ENCODE results near the gene BCAS3.

Gene BCAS3

GRCh38 chr17:61299517-61300513, 622.2 kb downstream of the BCAS3 start:
- Histone ChIP-seq H3K79me2 (ENCODE audit: low read length) (no peaks in the 10 kb centered on the region), H3K4me2 (ENCODE audit: low read length) (no peak overlapping the region), H3K9ac (ENCODE audit: low read length) (no peak overlapping the region), H3K9me3 (ENCODE audit: insufficient read depth, low read length) (no peaks in the 10 kb centered on the region), H3K36me3 (replicated peaks; ENCODE audit: low read depth, low read length) (no peaks in the 10 kb centered on the region), H3K27me3 (ENCODE audit: low read depth, low read length) (0 out of 2 replicates have a peak, but pooled peaks cover 18% of the 10 kb centered on the region), H3K4me1 (ENCODE audit: low read length) (no peaks in the 10 kb centered on the region), H2AFZ (ENCODE audit: low read depth, low read length) (no peak overlapping the region), H4K20me1 (ENCODE audit: insufficient read depth, low read length) (no peaks in the 10 kb centered on the region), H3K4me3 (ENCODE audit: low read length) (no peak overlapping the region), H3K27ac (ENCODE audit: low read length) (no peak overlapping the region)
- TF ChIP-seq EZH2phosphoT487 (IDR thresholded peaks at IDR 0.05; ENCODE audit: low read depth) (no peak), CTCF (IDR thresholded peaks at IDR 0.05; ENCODE audit: low read depth, low read length) (no peak)

DNA sequence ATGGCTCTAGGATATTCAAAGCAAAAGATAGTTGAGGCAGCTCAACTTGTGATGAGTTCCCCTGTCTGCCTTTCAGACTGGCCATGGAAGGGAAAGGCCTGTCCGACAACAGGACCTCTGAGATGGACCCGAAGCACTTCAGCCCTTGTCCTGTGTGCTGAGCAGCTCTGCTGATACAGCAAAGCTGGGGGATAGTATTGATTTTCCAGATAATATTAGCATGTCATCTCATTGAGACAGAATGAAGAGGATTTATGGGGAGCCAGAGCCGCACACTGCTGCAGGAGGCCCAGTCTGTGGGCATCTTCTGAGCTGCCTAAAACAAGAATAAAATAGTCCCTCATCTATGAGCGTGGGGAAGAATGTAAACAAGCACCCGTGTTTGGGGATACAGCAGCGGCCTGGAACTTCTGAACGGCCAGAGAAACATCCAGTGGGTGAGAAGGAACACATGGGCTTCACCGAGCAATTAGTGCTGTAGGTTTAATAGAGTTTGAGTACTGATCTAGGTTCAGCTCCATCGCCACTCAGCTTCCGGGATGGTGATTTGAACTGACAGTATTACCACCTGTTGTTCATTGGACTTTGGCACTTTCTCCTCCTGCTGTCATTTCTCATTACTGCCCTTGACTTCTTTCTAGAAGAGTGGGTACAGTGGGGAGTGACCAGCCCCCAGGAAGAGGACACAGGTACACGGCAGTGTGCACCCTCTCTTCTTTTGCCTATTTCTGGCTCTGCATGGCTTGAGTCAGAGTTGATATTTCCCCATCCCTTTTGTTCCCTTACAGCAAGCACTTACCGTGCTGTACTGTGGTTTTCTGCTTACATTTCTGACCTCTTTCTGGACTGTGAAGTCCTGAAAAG, 625.5 kb downstream of the BCAS3 start:
- Histone ChIP-seq H3K36me3 (replicated peaks; ENCODE audit: low read depth, low read length) (no peaks in the 10 kb centered on the region), H3K9ac (ENCODE audit: low read length) (no peak overlapping the region), H3K27ac (ENCODE audit: low read length) (no peak overlapping the region), H3K27me3 (ENCODE audit: low read depth, low read length) (0 out of 2 replicates have a peak, but pooled peaks cover 5% of the 10 kb centered on the region), H3K4me1 (ENCODE audit: low read length) (no peaks in the 10 kb centered on the region), H3K9me3 (ENCODE audit: insufficient read depth, low read length) (no peaks in the 10 kb centered on the region), H3K4me2 (ENCODE audit: low read length) (no peak overlapping the region), H2AFZ (ENCODE audit: low read depth, low read length) (no peak overlapping the region), H4K20me1 (ENCODE audit: insufficient read depth, low read length) (no peaks in the 10 kb centered on the region), H3K79me2 (ENCODE audit: low read length) (no peaks in the 10 kb centered on the region), H3K4me3 (ENCODE audit: low read length) (no peak overlapping the region)
- TF ChIP-seq EZH2phosphoT487 (IDR thresholded peaks at IDR 0.05; ENCODE audit: low read depth) (no peak), CTCF (IDR thresholded peaks at IDR 0.05; ENCODE audit: low read depth, low read length) (no peak)

DNA sequence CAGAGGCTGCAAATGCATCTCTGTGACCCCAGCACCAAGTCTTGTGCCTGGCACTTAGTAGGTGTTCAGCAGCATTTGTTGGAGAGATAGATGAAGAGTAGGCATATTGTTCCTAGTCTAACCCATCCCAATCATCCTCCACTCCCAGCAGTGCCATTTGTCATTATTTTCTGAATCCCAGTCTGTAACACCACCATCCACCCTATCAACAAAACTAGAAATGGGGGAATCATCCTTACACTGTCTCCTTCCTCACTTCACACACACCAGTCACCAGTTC, 626.1 kb downstream of the BCAS3 start:
- Histone ChIP-seq H3K9me3 (ENCODE audit: insufficient read depth, low read length) (no peaks in the 10 kb centered on the region), H3K9ac (ENCODE audit: low read length) (no peak overlapping the region), H3K4me1 (ENCODE audit: low read length) (no peaks in the 10 kb centered on the region), H3K27ac (ENCODE audit: low read length) (no peak overlapping the region), H3K4me3 (ENCODE audit: low read length) (no peak overlapping the region), H3K27me3 (ENCODE audit: low read depth, low read length) (0 out of 2 replicates have a peak, but pooled peaks cover 5% of the 10 kb centered on the region), H4K20me1 (ENCODE audit: insufficient read depth, low read length) (no peaks in the 10 kb centered on the region), H2AFZ (ENCODE audit: low read depth, low read length) (no peak overlapping the region), H3K36me3 (replicated peaks; ENCODE audit: low read depth, low read length) (no peaks in the 10 kb centered on the region), H3K79me2 (ENCODE audit: low read length) (no peaks in the 10 kb centered on the region), H3K4me2 (ENCODE audit: low read length) (no peak overlapping the region)
- TF ChIP-seq EZH2phosphoT487 (IDR thresholded peaks at IDR 0.05; ENCODE audit: low read depth) (no peak), CTCF (IDR thresholded peaks at IDR 0.05; ENCODE audit: low read depth, low read length) (no peak)

- no peak overlapping the region for H3K27ac ChIP-seq (ENCODE audit: low read length)
- H3K79me2 ChIP-seq (ENCODE audit: low read length): no peaks in the 10 kb centered on the region
- H3K9me3 ChIP-seq (ENCODE audit: insufficient read depth, low read length): no peaks in the 10 kb centered on the region
- H3K4me3 ChIP-seq (ENCODE audit: low read length): no peak overlapping the region
- no peaks in the 10 kb centered on the region for H3K4me1 ChIP-seq (ENCODE audit: low read length)
- no peak overlapping the region for H3K4me2 ChIP-seq (ENCODE audit: low read length)
- no peak overlapping the region for H2AFZ ChIP-seq (ENCODE audit: low read depth, low read length)
- no peaks in the 10 kb centered on the region for H4K20me1 ChIP-seq (ENCODE audit: insufficient read depth, low read length)
- no peak overlapping the region for H3K9ac ChIP-seq (ENCODE audit: low read length)
- no peaks in the 10 kb centered on the region for H3K36me3 ChIP-seq (replicated peaks; ENCODE audit: low read depth, low read length)
- no peak for TF ChIP-seq CTCF (IDR thresholded peaks at IDR 0.05; ENCODE audit: low read depth, low read length)
- no peak for TF ChIP-seq EZH2phosphoT487 (IDR thresholded peaks at IDR 0.05; ENCODE audit: low read depth)
- 0 out of 2 replicates have a peak, but pooled peaks cover 3% of the 10 kb centered on the region for H3K27me3 ChIP-seq (ENCODE audit: low read depth, low read length)
These were observed 627.4 kb downstream of the BCAS3 start for GRCh38 chr17:61305024-61305423.

Measured in OCI-LY3 (cell line).